ENCODE results near the gene STATH. TPM values are rescaled to one million over a fixed set of nuclear protein-coding genes. Genes with fewer than 3 reads are reported as not detected.

The STATH gene
- total and polyA plus RNA-seq, 2 of the 8 experiments (the other 6 are each of a cell fraction or from before 2014, with no cell fraction given): not detected

DNA sequence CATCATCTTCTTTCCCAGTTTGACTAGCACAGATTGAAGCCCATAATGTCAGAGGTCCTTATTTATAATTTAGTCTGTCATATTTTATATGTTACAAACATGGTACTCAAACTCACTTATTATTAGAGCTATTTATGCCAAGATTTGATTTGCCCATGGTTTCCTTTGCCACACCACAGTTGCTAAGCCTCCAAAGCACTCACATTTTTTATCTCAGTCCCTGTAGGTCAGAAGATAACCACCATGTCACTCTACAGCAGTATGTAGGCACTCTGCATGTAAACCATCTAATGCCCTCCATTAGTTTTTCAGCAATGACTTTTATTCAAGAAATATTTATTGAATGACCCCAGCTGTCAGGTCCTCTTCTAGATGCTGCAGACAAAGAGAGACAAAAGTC, 6.7 kb downstream of the STATH start (continued):
- TF ChIP-seq NANOG (IDR thresholded peaks at IDR 0.05; ENCODE audit: insufficient read depth, low read depth, low read length, poor library complexity, severe bottlenecking) (no peak), SP1 (IDR thresholded peaks at IDR 0.05; ENCODE audit: low read depth, low read length) (no peak)
